Liver (tissue), 9 donors: ENCODE measurements around the gene CEP164. TPM values are rescaled to one million over a fixed set of nuclear protein-coding genes. Genes with fewer than 3 reads are reported as not detected.

Experiments
- DNase-seq: peaks from one replicate; pipeline ENCODE4 v3.0.0-alpha.2; 2017; ENCODE audit warnings: low spot score
- H3K27ac ChIP-seq, 2 donors: one replicate each; pipeline ENCODE4 v1.7.0; 2013; ENCODE audit warnings: inconsistent platforms in 2 of 2, low read length in 2 of 2, control low read depth in 1 of 2, low read depth in 1 of 2, mild to moderate bottlenecking in 1 of 2
- H3K27me3 ChIP-seq, 4 donors: one replicate each; pipeline versions ENCODE4 v1.6.1 to v1.7.0; 2013; ENCODE audit warnings: low read length in 3 of 4, inconsistent platforms in 1 of 4, mild to moderate bottlenecking in 1 of 4, moderate library complexity in 1 of 4; ENCODE audit not compliant: control insufficient read depth in 4 of 4, insufficient read depth in 4 of 4
- H3K36me3 ChIP-seq, 4 donors: one replicate each; pipeline versions ENCODE4 v1.6.1 to v1.7.0; 2013; ENCODE audit warnings: low read length in 3 of 4, mild to moderate bottlenecking in 3 of 4, low read depth in 1 of 4, moderate library complexity in 1 of 4; ENCODE audit not compliant: control insufficient read depth in 4 of 4, insufficient read depth in 3 of 4
- H3K4me1 ChIP-seq, 4 donors: one replicate each; pipeline versions ENCODE4 v1.6.1 to v1.7.0; 2013; ENCODE audit warnings: low read length in 3 of 4, mild to moderate bottlenecking in 3 of 4, moderate library complexity in 1 of 4; ENCODE audit not compliant: control insufficient read depth in 4 of 4, insufficient read depth in 4 of 4
- H3K4me3 ChIP-seq, 3 donors: one replicate each; pipeline versions ENCODE4 v1.6.1 to v1.7.0; 2013; ENCODE audit warnings: low read length in 3 of 3, control low read depth in 1 of 3, low read depth in 1 of 3, mild to moderate bottlenecking in 1 of 3
- H3K9ac ChIP-seq, 2 donors: one replicate each; pipeline ENCODE4 v1.7.0; 2013; ENCODE audit warnings: low read length in 2 of 2, mild to moderate bottlenecking in 2 of 2, moderate library complexity in 2 of 2, control low read depth in 1 of 2, low read depth in 1 of 2
- H3K9me3 ChIP-seq, 4 donors: one replicate each; pipeline versions ENCODE4 v1.6.1 to v1.7.0; 2013; ENCODE audit warnings: low read length in 3 of 4; ENCODE audit not compliant: control insufficient read depth in 4 of 4
- FOXA1 ChIP-seq: IDR thresholded peaks from 2 replicates; pipeline ENCODE4 v1.6.1; 2016; ENCODE audit warnings: antibody characterized with exemption
- FOXA2 ChIP-seq: IDR thresholded peaks from 2 replicates; pipeline ENCODE4 v1.6.1; 2016; ENCODE audit warnings: antibody characterized with exemption
- GABPA ChIP-seq, 2 donors: IDR thresholded peaks in 1 of 2; conservative IDR thresholded peaks in 1 of 2; 2 replicates each; pipeline ENCODE4 v1.6.1; 2016; ENCODE audit warnings: antibody characterized with exemption in 2 of 2, mild to moderate bottlenecking in 1 of 2, moderate library complexity in 1 of 2
- HNF4G ChIP-seq: IDR thresholded peaks from 2 replicates; pipeline ENCODE4 v1.6.1; 2016; ENCODE audit warnings: antibody characterized with exemption
- JUND ChIP-seq, 2 donors: IDR thresholded peaks; 2 replicates each; pipeline ENCODE4 v1.6.1; 2016; ENCODE audit warnings: antibody characterized with exemption in 2 of 2
- NR2F2 ChIP-seq: IDR thresholded peaks from 2 replicates; pipeline ENCODE4 v1.6.1; 2016; ENCODE audit warnings: antibody characterized with exemption
- RAD21 ChIP-seq, 2 donors: IDR thresholded peaks; 2 replicates each; pipeline ENCODE4 v1.6.1; 2016; ENCODE audit warnings: antibody characterized with exemption in 2 of 2, mild to moderate bottlenecking in 2 of 2
- SP1 ChIP-seq: IDR thresholded peaks from 2 replicates; pipeline ENCODE4 v1.6.1; 2018; ENCODE audit warnings: antibody characterized with exemption, mild to moderate bottlenecking
- TAF1 ChIP-seq: conservative IDR thresholded peaks from 2 replicates; pipeline ENCODE4 v1.6.1; 2016; ENCODE audit warnings: antibody characterized with exemption, mild to moderate bottlenecking
- ZBTB33 ChIP-seq: IDR thresholded peaks from 2 replicates; pipeline ENCODE4 v1.6.1; 2016; ENCODE audit warnings: antibody characterized with exemption
- WGBS: extraction: QIAGEN DNeasy Blood & Tissue Kit; methylation state at CpG from one replicate; pipeline ENCODE4 v1.1.7; 2013; 5-methylcytosine and 5-hydroxymethylcytosine counted together
- polyA plus RNA-seq, 2 donors: library from polyadenylated mRNA; stranded (reverse) in 1 of 2; unstranded in 1 of 2; fragments of 200-250 nt in 1 of 2; fragments of >200 nt in 1 of 2; fragmentation: Nextera tagmentation in 1 of 2; extraction: Ambion mirVana in 1 of 2; gene quantifications; one replicate each; pipeline versions ENCODE4 v1.2.1 to v1.2.3, GENCODE V29; 2013 to 2015
- total RNA-seq, 2 donors: library from RNA; depleted of rRNA; stranded (reverse); fragments of >200 nt; gene quantifications; one replicate each; pipeline ENCODE4 v1.2.3, GENCODE V29; 2014
- TF ChIP-seq, protein P1 (sequence below): IDR thresholded peaks from 2 replicates; pipeline ENCODE4 v1.6.1; 2016; ENCODE audit warnings: antibody characterized with exemption
- TF ChIP-seq, protein P2 (sequence below): IDR thresholded peaks from 2 replicates; pipeline ENCODE4 v1.6.1; 2016; ENCODE audit warnings: antibody characterized with exemption, mild to moderate bottlenecking
- donor health status: healthy.
- donor health status: healthy.
- donor health status: healthy.
- donor health status: healthy.
- donor health status: healthy.

CEP164 gene
- total and polyA plus RNA-seq, 4 donors: 4.1 to 12.3 (median 5.9) TPM

GRCh38 chr11:117410238-117410637 lies 82.6 kb downstream of the CEP164 start:
- Histone ChIP-seq H3K9ac (no peak overlapping the region), H3K36me3 (peaks cover 0 to 29% (median 9%) of the 10 kb centered on the region in 4 donors), H3K4me1 (no peaks in the 10 kb centered on the region), H3K27ac (no peak overlapping the region), H3K27me3 (no peaks in the 10 kb centered on the region), H3K4me3 (no peak overlapping the region), H3K9me3 (peaks cover 0 to 5% (median 1%) of the 10 kb centered on the region in 4 donors)
- no peak for DNase-seq
- WGBS: 96% methylated on average over 1 of the region's 1 CpG
- TF ChIP-seq FOXA2 (no peak), RAD21 (IDR thresholded peaks at IDR 0.05) (no peak)

DNA sequence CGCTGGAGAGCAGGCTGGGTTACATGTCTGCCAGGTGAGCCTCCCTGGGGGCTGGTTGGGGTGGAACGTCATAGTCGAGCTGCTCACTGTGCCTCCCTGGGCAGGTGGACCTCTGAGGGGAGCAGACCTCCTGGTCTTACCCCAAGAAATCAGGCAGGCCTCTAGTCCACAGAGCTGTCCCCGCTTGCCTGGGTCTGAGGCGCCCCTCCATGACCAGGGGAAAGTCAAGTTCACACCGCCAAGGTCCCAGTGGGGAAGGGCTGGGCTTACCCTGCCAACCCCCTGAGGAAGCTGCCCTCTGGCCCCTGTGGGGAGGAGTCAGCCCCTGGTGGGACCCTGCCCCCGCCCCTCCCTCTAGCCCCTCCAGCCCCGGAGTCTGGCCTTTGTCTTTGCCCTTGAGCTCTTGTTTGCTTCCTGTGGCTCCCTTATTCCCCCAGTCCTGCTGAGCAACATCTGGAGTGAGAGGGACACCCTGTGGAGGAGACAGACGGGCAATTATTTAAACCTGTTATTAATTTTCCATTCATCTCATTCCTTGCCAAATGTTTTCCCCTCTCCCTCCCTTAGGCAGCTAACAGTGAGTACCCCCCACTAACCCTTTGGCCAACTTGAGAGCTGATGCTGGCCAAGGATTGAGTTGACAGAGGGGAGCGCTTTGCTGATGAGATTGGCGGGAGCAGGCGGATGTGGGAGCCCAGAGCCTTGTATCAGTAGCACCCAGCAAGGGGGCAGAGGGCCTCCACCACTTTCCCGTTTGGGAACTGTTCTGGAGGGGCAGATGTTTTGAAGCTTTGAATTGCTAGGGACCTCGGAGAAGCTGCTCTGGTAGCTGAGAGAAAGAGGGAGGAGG lies 83.4 kb downstream of the CEP164 start:
- peaks cover 0 to 29% (median 9%) of the 10 kb centered on the region in 4 donors for H3K36me3 ChIP-seq
- no peak overlapping the region for H3K27ac ChIP-seq
- no peak overlapping the region for H3K4me3 ChIP-seq
- no peaks in the 10 kb centered on the region for H3K4me1 ChIP-seq
- DNase-seq: peak; percentile 56
- WGBS: 91% methylated on average over 14 of the region's 14 CpGs
- peaks cover 0 to 2% (median under 1%) of the 10 kb centered on the region in 4 donors for H3K9me3 ChIP-seq
- no peaks in the 10 kb centered on the region for H3K27me3 ChIP-seq
- TF ChIP-seq GABPA (IDR thresholded peaks at IDR 0.05 in 1 of 2, conservative IDR thresholded peaks at IDR 0.05 in 1 of 2) (no peak), FOXA1 (no peak), NR2F2 (no peak)
- H3K9ac ChIP-seq: no peak overlapping the region

GRCh38 chr11:117411736-117412135 lies 84.1 kb downstream of the CEP164 start:
- peaks cover 0 to 29% (median 9%) of the 10 kb centered on the region in 4 donors for H3K36me3 ChIP-seq
- DNase-seq: no peak
- H3K4me3 ChIP-seq: no peak overlapping the region
- no peaks in the 10 kb centered on the region for H3K27me3 ChIP-seq
- TF ChIP-seq, protein P1, sequence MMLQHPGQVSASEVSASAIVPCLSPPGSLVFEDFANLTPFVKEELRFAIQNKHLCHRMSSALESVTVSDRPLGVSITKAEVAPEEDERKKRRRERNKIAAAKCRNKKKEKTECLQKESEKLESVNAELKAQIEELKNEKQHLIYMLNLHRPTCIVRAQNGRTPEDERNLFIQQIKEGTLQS: no peak
- TF ChIP-seq, protein P2, sequence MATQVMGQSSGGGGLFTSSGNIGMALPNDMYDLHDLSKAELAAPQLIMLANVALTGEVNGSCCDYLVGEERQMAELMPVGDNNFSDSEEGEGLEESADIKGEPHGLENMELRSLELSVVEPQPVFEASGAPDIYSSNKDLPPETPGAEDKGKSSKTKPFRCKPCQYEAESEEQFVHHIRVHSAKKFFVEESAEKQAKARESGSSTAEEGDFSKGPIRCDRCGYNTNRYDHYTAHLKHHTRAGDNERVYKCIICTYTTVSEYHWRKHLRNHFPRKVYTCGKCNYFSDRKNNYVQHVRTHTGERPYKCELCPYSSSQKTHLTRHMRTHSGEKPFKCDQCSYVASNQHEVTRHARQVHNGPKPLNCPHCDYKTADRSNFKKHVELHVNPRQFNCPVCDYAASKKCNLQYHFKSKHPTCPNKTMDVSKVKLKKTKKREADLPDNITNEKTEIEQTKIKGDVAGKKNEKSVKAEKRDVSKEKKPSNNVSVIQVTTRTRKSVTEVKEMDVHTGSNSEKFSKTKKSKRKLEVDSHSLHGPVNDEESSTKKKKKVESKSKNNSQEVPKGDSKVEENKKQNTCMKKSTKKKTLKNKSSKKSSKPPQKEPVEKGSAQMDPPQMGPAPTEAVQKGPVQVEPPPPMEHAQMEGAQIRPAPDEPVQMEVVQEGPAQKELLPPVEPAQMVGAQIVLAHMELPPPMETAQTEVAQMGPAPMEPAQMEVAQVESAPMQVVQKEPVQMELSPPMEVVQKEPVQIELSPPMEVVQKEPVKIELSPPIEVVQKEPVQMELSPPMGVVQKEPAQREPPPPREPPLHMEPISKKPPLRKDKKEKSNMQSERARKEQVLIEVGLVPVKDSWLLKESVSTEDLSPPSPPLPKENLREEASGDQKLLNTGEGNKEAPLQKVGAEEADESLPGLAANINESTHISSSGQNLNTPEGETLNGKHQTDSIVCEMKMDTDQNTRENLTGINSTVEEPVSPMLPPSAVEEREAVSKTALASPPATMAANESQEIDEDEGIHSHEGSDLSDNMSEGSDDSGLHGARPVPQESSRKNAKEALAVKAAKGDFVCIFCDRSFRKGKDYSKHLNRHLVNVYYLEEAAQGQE: no peak
- no peak for TF ChIP-seq HNF4G
- H3K27ac ChIP-seq: no peak overlapping the region
- no peaks in the 10 kb centered on the region for H3K4me1 ChIP-seq
- no peak overlapping the region for H3K9ac ChIP-seq
- H3K9me3 ChIP-seq: no peaks in the 10 kb centered on the region
- WGBS: 85% methylated on average over 10 of the region's 10 CpGs

GRCh38 chr11:117412176-117412575 lies 84.5 kb downstream of the CEP164 start:
- Histone ChIP-seq H3K9ac (no peak overlapping the region), H3K4me3 (no peak overlapping the region), H3K36me3 (peaks cover 0 to 29% (median 9%) of the 10 kb centered on the region in 4 donors), H3K9me3 (no peaks in the 10 kb centered on the region), H3K27ac (no peak overlapping the region), H3K27me3 (no peaks in the 10 kb centered on the region), H3K4me1 (no peaks in the 10 kb centered on the region)
- DNase-seq: no peak
- 94% methylated on average over 10 of the region's 10 CpGs for WGBS
- TF ChIP-seq TAF1: no peak
- TF ChIP-seq GABPA (IDR thresholded peaks at IDR 0.05 in 1 of 2, conservative IDR thresholded peaks at IDR 0.05 in 1 of 2): no peak
- no peak for TF ChIP-seq SP1
- no peak for TF ChIP-seq HNF4G
- TF ChIP-seq JUND (IDR thresholded peaks at IDR 0.05): no peak
- TF ChIP-seq, protein P1: no peak
- TF ChIP-seq, protein P2: no peak
- no peak for TF ChIP-seq ZBTB33
